ENCODE data around the gene ASB15.

ASB15 gene

DNA sequence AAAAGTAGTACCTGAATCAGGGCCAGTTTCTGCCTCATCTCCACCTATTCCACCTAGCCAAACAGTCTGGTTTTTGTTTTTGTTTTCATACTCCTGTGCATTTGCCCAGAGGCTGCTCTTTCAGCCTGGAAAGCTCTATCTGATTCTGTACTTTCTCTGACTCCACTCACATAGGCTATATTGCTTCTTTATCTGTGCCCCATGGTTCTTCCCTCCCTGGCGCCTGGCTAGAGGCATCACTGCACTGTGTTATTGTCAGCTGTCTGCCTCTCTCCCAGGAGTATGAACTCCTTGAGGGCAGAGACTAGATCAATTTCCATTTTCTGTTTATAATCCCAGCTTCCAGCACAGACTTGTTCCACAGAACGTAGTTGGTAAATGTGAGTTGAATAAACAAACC is 49.0 kb downstream of the ASB15 start:
- no peaks in the 10 kb centered on the region for H3K27me3 ChIP-seq (ENCODE audit: insufficient read depth, low read length)
- no peaks in the 10 kb centered on the region for H3K79me2 ChIP-seq (ENCODE audit: control insufficient read depth, insufficient read depth, low read length, unreplicated experiment)
- no peak overlapping the region for H2AFZ ChIP-seq (ENCODE audit: low read length, unreplicated experiment)
- no peak overlapping the region for H3K4me3 ChIP-seq (ENCODE audit: low read depth, low read length)
- no peaks in the 10 kb centered on the region for H3K4me1 ChIP-seq (ENCODE audit: control insufficient read depth, insufficient read depth, low read length, unreplicated experiment)
- no peak overlapping the region for H3K27ac ChIP-seq (ENCODE audit: low read depth, low read length)
- H3K36me3 ChIP-seq (ENCODE audit: insufficient read depth, low read length), result no peaks in the 10 kb centered on the region

DNA sequence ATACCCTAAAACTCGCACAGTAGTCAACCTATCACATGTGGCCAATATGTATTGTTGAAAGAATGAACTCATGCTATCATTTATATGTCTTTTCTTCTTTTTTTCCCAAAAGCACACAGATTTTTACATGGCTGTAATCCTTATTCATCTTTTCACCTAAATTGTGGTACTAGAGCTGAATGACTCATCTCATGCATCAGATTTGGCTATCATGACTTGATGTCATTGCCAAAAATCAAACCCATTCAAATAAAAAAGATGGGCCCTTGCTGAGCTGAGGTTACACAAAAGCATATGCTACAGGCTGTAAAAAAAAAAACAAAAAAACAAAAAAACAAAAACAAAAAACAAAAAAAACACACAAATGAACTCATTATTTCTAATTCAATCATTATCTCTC is 50.8 kb downstream of the ASB15 start:
- Histone ChIP-seq H2AFZ (ENCODE audit: low read length, unreplicated experiment) (no peak overlapping the region), H3K4me1 (ENCODE audit: control insufficient read depth, insufficient read depth, low read length, unreplicated experiment) (no peaks in the 10 kb centered on the region), H3K4me3 (ENCODE audit: low read depth, low read length) (no peak overlapping the region), H3K79me2 (ENCODE audit: control insufficient read depth, insufficient read depth, low read length, unreplicated experiment) (no peaks in the 10 kb centered on the region), H3K27ac (ENCODE audit: low read depth, low read length) (no peak overlapping the region), H3K27me3 (ENCODE audit: insufficient read depth, low read length) (no peaks in the 10 kb centered on the region), H3K36me3 (ENCODE audit: insufficient read depth, low read length) (no peaks in the 10 kb centered on the region)

DNA sequence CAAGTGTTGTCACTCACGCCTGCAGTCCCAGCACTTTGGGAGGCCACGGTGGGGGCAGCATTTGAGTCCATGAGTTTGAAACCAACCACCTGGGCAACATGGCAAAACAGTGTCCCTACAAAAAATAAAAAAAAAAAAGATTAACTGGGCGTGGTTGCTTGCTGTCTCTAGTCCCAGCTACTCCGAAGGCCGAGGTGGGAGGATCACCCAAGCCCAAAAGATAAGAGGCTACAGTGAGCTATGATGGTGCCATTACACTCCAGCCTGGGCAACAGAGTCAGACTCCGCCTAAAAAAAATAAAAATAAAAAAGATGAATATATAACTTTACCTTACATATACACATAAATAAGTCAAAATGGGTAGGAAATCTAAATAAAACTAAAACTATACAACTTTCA is 51.5 kb downstream of the ASB15 start:
- H3K4me3 ChIP-seq (ENCODE audit: low read depth, low read length), result no peak overlapping the region
- H3K79me2 ChIP-seq (ENCODE audit: control insufficient read depth, insufficient read depth, low read length, unreplicated experiment), result no peaks in the 10 kb centered on the region
- H3K4me1 ChIP-seq (ENCODE audit: control insufficient read depth, insufficient read depth, low read length, unreplicated experiment), result no peaks in the 10 kb centered on the region
- H3K27ac ChIP-seq (ENCODE audit: low read depth, low read length), result no peak overlapping the region
- no peaks in the 10 kb centered on the region for H3K27me3 ChIP-seq (ENCODE audit: insufficient read depth, low read length)
- H2AFZ ChIP-seq (ENCODE audit: low read length, unreplicated experiment), result no peak overlapping the region
- H3K36me3 ChIP-seq (ENCODE audit: insufficient read depth, low read length), result no peaks in the 10 kb centered on the region

DNA sequence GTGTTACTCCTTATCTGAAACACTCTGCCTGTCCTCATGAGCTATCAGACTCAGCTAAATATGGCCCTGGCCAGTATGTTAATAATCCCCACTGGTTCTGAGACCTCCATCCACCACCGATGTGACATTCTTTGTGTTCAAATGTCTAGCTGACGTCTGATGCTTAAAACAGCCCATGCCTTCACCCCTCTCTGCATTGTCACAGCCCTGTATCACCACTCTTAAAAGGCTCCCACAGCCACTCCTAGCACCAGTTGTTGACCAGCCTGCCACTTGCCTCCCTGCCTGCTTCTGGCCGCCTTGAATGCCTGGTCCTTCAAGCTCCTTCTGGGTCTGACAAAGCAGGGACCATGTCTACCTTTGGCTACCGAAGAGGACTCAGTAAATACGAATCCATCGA is 54.0 kb downstream of the ASB15 start, which contains the start of gene LMOD2:
TSS of gene LMOD2 (plus strand) at position 253 of the 400 bp plus-strand sequence. CDS start at position 351, 98 bp downstream.
- Histone ChIP-seq H3K36me3 (ENCODE audit: insufficient read depth, low read length) (no peaks in the 10 kb centered on the region), H3K79me2 (ENCODE audit: control insufficient read depth, insufficient read depth, low read length, unreplicated experiment) (no peaks in the 10 kb centered on the region), H2AFZ (ENCODE audit: low read length, unreplicated experiment) (no peak within 1 kb of the TSS), H3K27me3 (ENCODE audit: insufficient read depth, low read length) (0 out of 2 replicates have a peak, but pooled peaks cover 9% of the 10 kb centered on the region), H3K4me3 (ENCODE audit: low read depth, low read length) (no peak within 1 kb of the TSS), H3K27ac (ENCODE audit: low read depth, low read length) (no peak within 1 kb of the TSS), H3K4me1 (ENCODE audit: control insufficient read depth, insufficient read depth, low read length, unreplicated experiment) (no peaks in the 10 kb centered on the region)

DNA sequence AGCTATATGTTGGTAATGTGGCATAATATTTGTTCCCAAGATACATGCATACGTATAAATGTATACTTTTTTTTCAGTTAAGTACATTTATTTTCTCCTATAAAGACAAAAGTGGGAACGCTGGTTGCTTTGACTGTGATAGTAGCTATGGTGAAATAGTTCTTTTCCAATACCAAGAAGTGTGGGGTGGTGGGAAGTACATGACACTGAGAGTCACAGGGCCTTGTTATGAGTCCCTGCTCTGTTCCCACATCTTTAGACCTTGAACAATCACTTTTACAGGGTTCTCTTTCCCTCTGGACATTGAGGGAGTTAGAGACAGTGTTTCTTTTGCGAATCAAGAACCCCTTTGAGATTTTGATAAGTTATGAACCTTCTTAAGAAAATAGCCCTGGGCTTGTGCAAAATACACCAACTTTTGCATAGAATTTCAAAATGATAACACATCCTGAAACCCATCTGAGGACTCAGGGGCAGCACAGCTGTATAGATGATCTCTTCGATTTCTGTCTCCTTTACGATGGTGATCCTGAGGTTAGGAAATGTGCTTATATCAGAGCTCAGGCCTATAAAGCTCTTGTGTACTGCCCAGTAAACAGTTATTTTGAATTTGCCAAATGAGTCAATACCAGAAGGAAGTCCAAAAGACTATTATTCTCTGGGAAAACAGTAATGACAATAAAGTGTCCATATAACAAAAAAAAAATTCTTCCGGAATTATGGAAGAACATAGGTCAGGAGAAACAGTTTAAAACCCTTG is 55.1 kb downstream of the ASB15 start:
- no peak overlapping the region for H2AFZ ChIP-seq (ENCODE audit: low read length, unreplicated experiment)
- H3K36me3 ChIP-seq (ENCODE audit: insufficient read depth, low read length), result no peaks in the 10 kb centered on the region
- no peak overlapping the region for H3K27ac ChIP-seq (ENCODE audit: low read depth, low read length)
- peaks cover 9% of the 10 kb centered on the region; the same call in 1 of the 2 replicates for H3K27me3 ChIP-seq (ENCODE audit: insufficient read depth, low read length)
- H3K4me3 ChIP-seq (ENCODE audit: low read depth, low read length), result no peak overlapping the region
- H3K4me1 ChIP-seq (ENCODE audit: control insufficient read depth, insufficient read depth, low read length, unreplicated experiment), result no peaks in the 10 kb centered on the region
- no peaks in the 10 kb centered on the region for H3K79me2 ChIP-seq (ENCODE audit: control insufficient read depth, insufficient read depth, low read length, unreplicated experiment)

DNA sequence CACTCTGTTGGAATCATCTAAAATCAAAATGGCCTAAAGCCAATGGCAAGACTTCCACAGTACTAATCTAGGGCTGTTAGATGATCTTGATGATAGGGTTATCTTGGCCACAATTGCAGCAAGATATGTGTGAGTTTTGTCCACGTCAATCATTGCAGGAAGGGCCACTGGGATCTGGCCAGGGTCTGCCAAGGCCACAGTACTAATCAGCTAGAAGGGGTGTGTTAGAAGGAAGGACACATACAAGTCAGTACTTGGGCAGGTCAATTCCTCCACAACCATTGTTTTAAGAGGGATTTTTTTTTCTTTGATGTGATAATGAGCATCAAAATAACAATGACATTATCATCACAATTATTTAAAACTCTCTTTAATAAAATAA is 55.7 kb downstream of the ASB15 start:
- Histone ChIP-seq H3K36me3 (ENCODE audit: insufficient read depth, low read length) (no peaks in the 10 kb centered on the region), H3K27ac (ENCODE audit: low read depth, low read length) (no peak overlapping the region), H3K4me3 (ENCODE audit: low read depth, low read length) (no peak overlapping the region), H2AFZ (ENCODE audit: low read length, unreplicated experiment) (no peak overlapping the region), H3K27me3 (ENCODE audit: insufficient read depth, low read length) (peaks cover 9% of the 10 kb centered on the region; the same call in 1 of the 2 replicates), H3K4me1 (ENCODE audit: control insufficient read depth, insufficient read depth, low read length, unreplicated experiment) (no peaks in the 10 kb centered on the region), H3K79me2 (ENCODE audit: control insufficient read depth, insufficient read depth, low read length, unreplicated experiment) (no peaks in the 10 kb centered on the region)

DNA sequence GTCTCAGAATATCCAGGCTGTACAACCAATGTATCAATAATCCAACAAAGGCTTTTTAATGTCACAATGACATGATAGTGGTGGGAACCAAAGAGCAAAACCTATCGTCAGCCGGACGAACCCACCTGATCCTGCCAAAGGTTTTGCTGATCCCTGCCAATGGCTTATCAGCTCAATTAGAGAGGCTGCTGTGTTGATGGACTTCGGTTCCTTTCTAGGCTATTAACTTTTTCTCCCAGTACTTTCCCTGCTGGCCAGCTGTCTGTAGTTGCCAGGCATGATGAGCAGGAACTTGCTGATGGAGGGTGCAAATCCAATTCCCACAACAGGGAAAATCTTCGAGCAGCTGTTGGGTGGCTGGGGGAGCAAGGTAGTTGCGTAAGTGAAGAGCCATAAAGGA is 56.4 kb downstream of the ASB15 start:
- Histone ChIP-seq H2AFZ (ENCODE audit: low read length, unreplicated experiment) (no peak overlapping the region), H3K4me1 (ENCODE audit: control insufficient read depth, insufficient read depth, low read length, unreplicated experiment) (no peaks in the 10 kb centered on the region), H3K36me3 (ENCODE audit: insufficient read depth, low read length) (no peaks in the 10 kb centered on the region), H3K4me3 (ENCODE audit: low read depth, low read length) (no peak overlapping the region), H3K27me3 (ENCODE audit: insufficient read depth, low read length) (peaks cover 9% of the 10 kb centered on the region; the same call in 1 of the 2 replicates), H3K79me2 (ENCODE audit: control insufficient read depth, insufficient read depth, low read length, unreplicated experiment) (no peaks in the 10 kb centered on the region), H3K27ac (ENCODE audit: low read depth, low read length) (no peak overlapping the region)

DNA sequence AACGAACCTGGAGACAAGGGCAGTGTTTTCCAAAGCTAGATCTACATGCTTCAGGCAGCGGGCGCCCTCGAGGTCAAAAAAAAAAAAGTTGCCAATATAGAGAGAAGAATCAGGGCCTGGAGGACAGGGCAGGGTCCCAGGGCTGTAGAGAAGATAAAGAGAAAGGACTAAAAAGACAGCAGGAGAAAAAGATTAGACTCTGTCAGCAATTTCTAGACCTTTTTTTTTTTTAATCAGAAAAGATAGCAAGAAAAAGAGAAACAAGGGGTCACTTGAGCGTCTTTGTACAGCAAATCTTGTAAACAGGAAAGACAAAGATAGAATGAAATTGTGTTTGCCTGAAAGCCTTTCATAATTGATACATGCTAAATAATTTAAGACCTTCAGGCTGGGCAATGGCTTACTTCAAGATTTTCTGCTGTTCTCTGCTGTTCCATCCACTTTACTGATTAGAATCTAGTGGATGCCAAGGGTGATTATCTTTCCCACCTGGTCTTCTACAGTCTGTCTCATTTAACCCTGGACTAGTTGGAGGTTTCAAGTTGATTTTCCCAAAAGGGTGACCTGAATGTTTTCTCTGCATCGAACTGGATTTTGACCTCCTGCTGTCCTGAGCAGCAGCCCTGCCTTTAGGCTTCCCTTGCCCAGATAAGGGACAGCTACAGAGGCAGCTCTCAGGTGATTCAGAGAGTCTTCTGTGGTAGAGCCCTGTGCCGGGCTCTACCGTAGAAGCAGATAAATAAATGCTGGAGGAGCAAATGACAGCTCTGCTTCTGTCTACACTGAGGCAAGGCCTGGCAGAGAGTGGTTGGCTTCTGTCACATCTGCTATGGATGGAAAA is 59.1 kb downstream of the ASB15 start:
- H3K4me3 ChIP-seq (ENCODE audit: low read depth, low read length), result no peak overlapping the region
- H3K27ac ChIP-seq (ENCODE audit: low read depth, low read length), result no peak overlapping the region
- H3K4me1 ChIP-seq (ENCODE audit: control insufficient read depth, insufficient read depth, low read length, unreplicated experiment), result no peaks in the 10 kb centered on the region
- no peaks in the 10 kb centered on the region for H3K79me2 ChIP-seq (ENCODE audit: control insufficient read depth, insufficient read depth, low read length, unreplicated experiment)
- H3K27me3 ChIP-seq (ENCODE audit: insufficient read depth, low read length), result peaks cover 9% of the 10 kb centered on the region; the same call in 1 of the 2 replicates
- H3K36me3 ChIP-seq (ENCODE audit: insufficient read depth, low read length), result no peaks in the 10 kb centered on the region
- no peak overlapping the region for H2AFZ ChIP-seq (ENCODE audit: low read length, unreplicated experiment)

DNA sequence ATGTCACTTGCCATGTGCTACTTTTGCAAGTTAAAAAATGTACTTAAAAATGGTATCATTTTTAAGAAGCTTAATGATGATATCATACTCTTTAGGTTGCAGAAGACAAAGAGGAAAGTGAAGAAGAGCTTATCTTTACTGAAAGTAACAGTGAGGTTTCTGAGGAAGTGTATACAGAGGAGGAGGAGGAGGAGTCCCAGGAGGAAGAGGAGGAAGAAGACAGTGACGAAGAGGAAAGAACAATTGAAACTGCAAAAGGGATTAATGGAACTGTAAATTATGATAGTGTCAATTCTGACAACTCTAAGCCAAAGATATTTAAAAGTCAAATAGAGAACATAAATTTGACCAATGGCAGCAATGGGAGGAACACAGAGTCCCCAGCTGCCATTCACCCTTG is 60.1 kb downstream of the ASB15 start:
- Histone ChIP-seq H3K27ac (ENCODE audit: low read depth, low read length) (no peak overlapping the region), H3K79me2 (ENCODE audit: control insufficient read depth, insufficient read depth, low read length, unreplicated experiment) (no peaks in the 10 kb centered on the region), H3K4me3 (ENCODE audit: low read depth, low read length) (no peak overlapping the region), H2AFZ (ENCODE audit: low read length, unreplicated experiment) (no peak overlapping the region), H3K4me1 (ENCODE audit: control insufficient read depth, insufficient read depth, low read length, unreplicated experiment) (no peaks in the 10 kb centered on the region), H3K27me3 (ENCODE audit: insufficient read depth, low read length) (peaks cover 9% of the 10 kb centered on the region; the same call in 1 of the 2 replicates), H3K36me3 (ENCODE audit: insufficient read depth, low read length) (no peaks in the 10 kb centered on the region)

DNA sequence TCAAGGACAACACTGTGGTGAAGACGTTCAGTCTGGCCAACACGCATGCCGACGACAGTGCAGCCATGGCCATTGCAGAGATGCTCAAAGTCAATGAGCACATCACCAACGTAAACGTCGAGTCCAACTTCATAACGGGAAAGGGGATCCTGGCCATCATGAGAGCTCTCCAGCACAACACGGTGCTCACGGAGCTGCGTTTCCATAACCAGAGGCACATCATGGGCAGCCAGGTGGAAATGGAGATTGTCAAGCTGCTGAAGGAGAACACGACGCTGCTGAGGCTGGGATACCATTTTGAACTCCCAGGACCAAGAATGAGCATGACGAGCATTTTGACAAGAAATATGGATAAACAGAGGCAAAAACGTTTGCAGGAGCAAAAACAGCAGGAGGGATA is 60.7 kb downstream of the ASB15 start:
- Histone ChIP-seq H3K27me3 (ENCODE audit: insufficient read depth, low read length) (peaks cover 9% of the 10 kb centered on the region; the same call in 1 of the 2 replicates), H3K36me3 (ENCODE audit: insufficient read depth, low read length) (no peaks in the 10 kb centered on the region), H3K27ac (ENCODE audit: low read depth, low read length) (no peak overlapping the region), H3K79me2 (ENCODE audit: control insufficient read depth, insufficient read depth, low read length, unreplicated experiment) (no peaks in the 10 kb centered on the region), H3K4me1 (ENCODE audit: control insufficient read depth, insufficient read depth, low read length, unreplicated experiment) (no peaks in the 10 kb centered on the region), H2AFZ (ENCODE audit: low read length, unreplicated experiment) (no peak overlapping the region), H3K4me3 (ENCODE audit: low read depth, low read length) (no peak overlapping the region)

All from ACC112 (cell line).